WTC11 (cell line): Measurements from ENCODE around the gene LDAH.

ENCODE experiments used
- CREB1 ChIP-seq: sonication (generic); formaldehyde crosslinking; IDR thresholded peaks from 2 replicates; pipeline ENCODE4 v1.8.0; 2023; ENCODE audit warnings: mild to moderate bottlenecking, missing genetic modification reagents
- ESRRA ChIP-seq: sonication (generic); formaldehyde crosslinking; IDR thresholded peaks from 2 replicates; pipeline ENCODE4 v1.8.1; 2022; ENCODE audit warnings: mild to moderate bottlenecking, missing genetic modification reagents, borderline replicate concordance
- GABPB1 ChIP-seq: sonication (generic); formaldehyde crosslinking; IDR thresholded peaks from 2 replicates; pipeline ENCODE4 v1.8.1; 2023; ENCODE audit warnings: mild to moderate bottlenecking, missing genetic modification reagents
- NR3C1 ChIP-seq: sonication (generic); formaldehyde crosslinking; conservative IDR thresholded peaks from 2 replicates; pipeline ENCODE4 v1.8.1; 2023; ENCODE audit warnings: low read depth, mild to moderate bottlenecking, missing genetic modification reagents
- ZNF138 ChIP-seq: sonication (generic); formaldehyde crosslinking; conservative IDR thresholded peaks from 2 replicates; pipeline ENCODE4 v1.8.1; 2022; ENCODE audit warnings: mild to moderate bottlenecking, moderate library complexity, missing genetic modification reagents
- TF ChIP-seq, protein P1 (sequence below): fragments of 200-600 bp; IDR thresholded peaks from 2 replicates; pipeline ENCODE4 v1.8.0; 2022; ENCODE audit warnings: antibody characterized with exemption
- TF ChIP-seq, protein P2 (sequence below): sonication (generic); formaldehyde crosslinking; IDR thresholded peaks from 2 replicates; pipeline ENCODE4 v1.8.1; 2023; ENCODE audit warnings: mild to moderate bottlenecking, missing genetic modification reagents
- TF ChIP-seq, protein P3 (sequence below): sonication (generic); formaldehyde crosslinking; IDR thresholded peaks from 2 replicates; pipeline ENCODE4 v1.8.0; 2023; ENCODE audit warnings: missing genetic modification reagents
- TF ChIP-seq, protein P4 (sequence below): sonication (generic); formaldehyde crosslinking; IDR thresholded peaks from 2 replicates; pipeline ENCODE4 v1.8.1; 2022; ENCODE audit warnings: low read depth, mild to moderate bottlenecking, moderate library complexity, missing genetic modification reagents, borderline replicate concordance

DNA sequence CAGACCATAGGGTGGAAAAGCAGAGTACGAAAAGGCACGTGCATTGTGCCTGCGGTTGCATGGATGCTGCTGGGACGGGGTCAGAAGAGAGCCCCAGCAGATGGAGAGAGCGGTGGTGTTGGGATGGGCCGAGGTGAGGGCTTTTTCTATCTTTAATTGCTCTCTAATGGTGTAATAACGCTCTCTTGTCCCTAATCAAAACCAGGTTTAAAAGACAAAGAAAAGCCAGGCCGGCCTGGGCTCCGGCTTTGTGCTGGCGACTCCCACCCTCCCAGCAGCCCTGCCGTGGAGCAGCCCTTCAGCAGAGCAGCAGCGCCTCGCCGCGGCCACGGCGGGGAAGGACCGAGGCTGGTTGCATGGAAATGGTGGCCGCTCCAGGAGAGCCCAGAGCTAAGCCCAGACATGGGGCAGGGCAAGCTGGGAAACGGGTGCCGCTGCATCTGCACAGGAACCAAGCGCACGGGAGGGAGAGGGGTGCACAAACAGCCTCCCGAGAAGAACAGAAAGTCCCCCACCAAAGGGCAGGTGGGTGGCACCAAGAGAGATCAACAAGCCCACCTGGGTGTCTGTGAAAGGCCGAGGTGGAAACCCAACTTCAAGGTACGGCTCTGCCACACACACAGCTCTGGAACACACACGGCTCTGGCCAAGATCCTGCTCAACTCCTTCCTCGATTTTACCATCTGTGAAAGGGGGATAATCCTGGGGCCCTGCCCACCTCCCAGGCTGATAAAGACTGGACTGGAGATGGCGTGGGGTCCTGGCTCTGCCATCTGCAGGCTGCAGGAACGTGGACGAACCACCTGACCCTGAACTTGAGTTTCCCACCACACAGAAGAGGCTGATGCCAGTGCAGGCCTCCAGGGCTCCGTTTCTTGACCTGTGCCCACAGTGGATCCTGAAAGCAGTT lies 187.0 kb downstream of the LDAH start:
- no peak for TF ChIP-seq CREB1 (CRISPR knock-in tag)
- TF ChIP-seq, protein P1, sequence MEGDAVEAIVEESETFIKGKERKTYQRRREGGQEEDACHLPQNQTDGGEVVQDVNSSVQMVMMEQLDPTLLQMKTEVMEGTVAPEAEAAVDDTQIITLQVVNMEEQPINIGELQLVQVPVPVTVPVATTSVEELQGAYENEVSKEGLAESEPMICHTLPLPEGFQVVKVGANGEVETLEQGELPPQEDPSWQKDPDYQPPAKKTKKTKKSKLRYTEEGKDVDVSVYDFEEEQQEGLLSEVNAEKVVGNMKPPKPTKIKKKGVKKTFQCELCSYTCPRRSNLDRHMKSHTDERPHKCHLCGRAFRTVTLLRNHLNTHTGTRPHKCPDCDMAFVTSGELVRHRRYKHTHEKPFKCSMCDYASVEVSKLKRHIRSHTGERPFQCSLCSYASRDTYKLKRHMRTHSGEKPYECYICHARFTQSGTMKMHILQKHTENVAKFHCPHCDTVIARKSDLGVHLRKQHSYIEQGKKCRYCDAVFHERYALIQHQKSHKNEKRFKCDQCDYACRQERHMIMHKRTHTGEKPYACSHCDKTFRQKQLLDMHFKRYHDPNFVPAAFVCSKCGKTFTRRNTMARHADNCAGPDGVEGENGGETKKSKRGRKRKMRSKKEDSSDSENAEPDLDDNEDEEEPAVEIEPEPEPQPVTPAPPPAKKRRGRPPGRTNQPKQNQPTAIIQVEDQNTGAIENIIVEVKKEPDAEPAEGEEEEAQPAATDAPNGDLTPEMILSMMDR, result peak; percentile 75
- TF ChIP-seq ESRRA (CRISPR knock-in tag), result no peak
- no peak for TF ChIP-seq ZNF138 (CRISPR knock-in tag)
- no peak for TF ChIP-seq NR3C1
- TF ChIP-seq, protein P2, sequence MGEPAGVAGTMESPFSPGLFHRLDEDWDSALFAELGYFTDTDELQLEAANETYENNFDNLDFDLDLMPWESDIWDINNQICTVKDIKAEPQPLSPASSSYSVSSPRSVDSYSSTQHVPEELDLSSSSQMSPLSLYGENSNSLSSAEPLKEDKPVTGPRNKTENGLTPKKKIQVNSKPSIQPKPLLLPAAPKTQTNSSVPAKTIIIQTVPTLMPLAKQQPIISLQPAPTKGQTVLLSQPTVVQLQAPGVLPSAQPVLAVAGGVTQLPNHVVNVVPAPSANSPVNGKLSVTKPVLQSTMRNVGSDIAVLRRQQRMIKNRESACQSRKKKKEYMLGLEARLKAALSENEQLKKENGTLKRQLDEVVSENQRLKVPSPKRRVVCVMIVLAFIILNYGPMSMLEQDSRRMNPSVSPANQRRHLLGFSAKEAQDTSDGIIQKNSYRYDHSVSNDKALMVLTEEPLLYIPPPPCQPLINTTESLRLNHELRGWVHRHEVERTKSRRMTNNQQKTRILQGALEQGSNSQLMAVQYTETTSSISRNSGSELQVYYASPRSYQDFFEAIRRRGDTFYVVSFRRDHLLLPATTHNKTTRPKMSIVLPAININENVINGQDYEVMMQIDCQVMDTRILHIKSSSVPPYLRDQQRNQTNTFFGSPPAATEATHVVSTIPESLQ, result no peak
- TF ChIP-seq, protein P3, sequence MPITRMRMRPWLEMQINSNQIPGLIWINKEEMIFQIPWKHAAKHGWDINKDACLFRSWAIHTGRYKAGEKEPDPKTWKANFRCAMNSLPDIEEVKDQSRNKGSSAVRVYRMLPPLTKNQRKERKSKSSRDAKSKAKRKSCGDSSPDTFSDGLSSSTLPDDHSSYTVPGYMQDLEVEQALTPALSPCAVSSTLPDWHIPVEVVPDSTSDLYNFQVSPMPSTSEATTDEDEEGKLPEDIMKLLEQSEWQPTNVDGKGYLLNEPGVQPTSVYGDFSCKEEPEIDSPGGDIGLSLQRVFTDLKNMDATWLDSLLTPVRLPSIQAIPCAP, result no peak
- TF ChIP-seq GABPB1 (CRISPR knock-in tag), result peak; percentile 65
- TF ChIP-seq, protein P4, sequence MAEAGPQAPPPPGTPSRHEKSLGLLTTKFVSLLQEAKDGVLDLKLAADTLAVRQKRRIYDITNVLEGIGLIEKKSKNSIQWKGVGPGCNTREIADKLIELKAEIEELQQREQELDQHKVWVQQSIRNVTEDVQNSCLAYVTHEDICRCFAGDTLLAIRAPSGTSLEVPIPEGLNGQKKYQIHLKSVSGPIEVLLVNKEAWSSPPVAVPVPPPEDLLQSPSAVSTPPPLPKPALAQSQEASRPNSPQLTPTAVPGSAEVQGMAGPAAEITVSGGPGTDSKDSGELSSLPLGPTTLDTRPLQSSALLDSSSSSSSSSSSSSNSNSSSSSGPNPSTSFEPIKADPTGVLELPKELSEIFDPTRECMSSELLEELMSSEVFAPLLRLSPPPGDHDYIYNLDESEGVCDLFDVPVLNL (CRISPR knock-in tag), result no peak
